ENCODE measurements around the gene DLX1. TPM values are rescaled to one million over a fixed set of nuclear protein-coding genes. Genes with fewer than 3 reads are reported as not detected.
A peak's percentile ranks its signal among the peaks of the same experiment; 100 is the strongest.

Gene DLX1
- polyA plus RNA-seq, 3 donors, result 0.05 TPM; not detected in 2

DNA sequence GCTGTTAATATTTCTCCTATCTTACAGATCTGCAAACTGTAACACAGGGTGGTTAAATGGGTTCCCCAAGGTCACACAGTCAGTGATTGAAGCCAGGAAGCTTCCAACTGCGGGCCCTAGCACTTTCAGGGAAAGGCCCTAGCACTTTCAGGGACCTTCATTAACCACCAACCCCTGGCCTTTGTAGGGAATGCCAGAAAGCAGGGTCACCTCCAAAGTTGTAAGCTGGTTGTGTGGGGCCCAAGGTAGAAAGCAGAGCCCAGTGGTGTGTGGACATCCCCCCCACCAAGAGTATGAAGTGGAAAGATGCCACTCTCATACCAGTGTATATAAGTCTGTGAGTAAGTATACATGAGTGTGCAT is 13.0 kb downstream of the DLX1 start:
- H3K27ac ChIP-seq (ENCODE audit: low read depth in 1 of 2, low read length in 2 of 2), result no peak overlapping the region
- TF ChIP-seq CTCF (IDR thresholded peaks at IDR 0.05), result no peak
- WGBS (ENCODE audit: insufficient coverage), result no CpG with 5 or more reads among the region's 1 CpG
- Mint-ChIP-seq H3K27ac (peak overlapping the region in 1 of 7 donors; percentile 40), H3K4me1 (peaks cover 74% of the 10 kb centered on the region), H3K4me3 (peak overlapping the region; percentile 64 to 93), H3K36me3 (peaks cover 14 to 23% of the 10 kb centered on the region in 2 donors), H3K9me3 (peaks cover 0 to 48% (median 27%) of the 10 kb centered on the region in 7 donors), H3K27me3 (ENCODE audit: low read depth in 3 of 3) (peaks cover 88 to 99% (median 95%) of the 10 kb centered on the region in 3 donors)
- H3K4me3 ChIP-seq (replicated peaks in 1 of 3; ENCODE audit: low read depth in 2 of 3, low read length in 3 of 3), result no peak overlapping the region
- no peaks in the 10 kb centered on the region for H3K79me2 ChIP-seq (ENCODE audit: insufficient read depth, low read length)
- H3K9me3 ChIP-seq (replicated peaks in 1 of 2; ENCODE audit: control insufficient read depth in 1 of 2, insufficient read depth in 1 of 2, low read length in 2 of 2), result peaks cover 3 to 42% of the 10 kb centered on the region in 2 donors
- peaks cover 81 to 91% of the 10 kb centered on the region in 2 donors for H3K4me1 ChIP-seq (ENCODE audit: control insufficient read depth in 1 of 2, insufficient read depth in 2 of 2, low read length in 2 of 2)
- DNase-seq, result no peak
- no peak overlapping the region for H3K4me2 ChIP-seq (replicated peaks; ENCODE audit: extremely low read depth, low read length, poor library complexity, severe bottlenecking)
- H2AFZ ChIP-seq (ENCODE audit: insufficient read depth, low read depth, low read length, poor library complexity, severe bottlenecking), result no peak overlapping the region
- intact Hi-C loops (cut with micrococcal nuclease), result no loop called here
- peaks cover 82 to 96% of the 10 kb centered on the region in 2 donors for H3K27me3 ChIP-seq (ENCODE audit: control insufficient read depth in 2 of 2, insufficient read depth in 2 of 2, low read length in 2 of 2)
- no peaks in the 10 kb centered on the region for H3K36me3 ChIP-seq (replicated peaks in 1 of 2; ENCODE audit: control insufficient read depth in 1 of 2, insufficient read depth in 2 of 2, low read length in 2 of 2)
- H3K9ac ChIP-seq (ENCODE audit: insufficient read depth, low read length, poor library complexity, severe bottlenecking), result no peak overlapping the region
- peaks cover 19% of the 10 kb centered on the region for H4K20me1 ChIP-seq (ENCODE audit: insufficient read depth, low read length)

GRCh38 chr2:172098650-172099471 is 13.6 kb downstream of the DLX1 start:
- Histone ChIP-seq H3K4me1 (ENCODE audit: control insufficient read depth in 1 of 2, insufficient read depth in 2 of 2, low read length in 2 of 2) (peaks cover 84 to 91% of the 10 kb centered on the region in 2 donors), H3K79me2 (ENCODE audit: insufficient read depth, low read length) (no peaks in the 10 kb centered on the region), H4K20me1 (ENCODE audit: insufficient read depth, low read length) (peaks cover 19% of the 10 kb centered on the region), H3K27ac (ENCODE audit: low read depth in 1 of 2, low read length in 2 of 2) (no peak overlapping the region), H3K4me2 (replicated peaks; ENCODE audit: extremely low read depth, low read length, poor library complexity, severe bottlenecking) (peak overlapping the region; percentile 54), H3K9me3 (replicated peaks in 1 of 2; ENCODE audit: control insufficient read depth in 1 of 2, insufficient read depth in 1 of 2, low read length in 2 of 2) (peaks cover 3 to 42% of the 10 kb centered on the region in 2 donors), H3K27me3 (ENCODE audit: control insufficient read depth in 2 of 2, insufficient read depth in 2 of 2, low read length in 2 of 2) (peaks cover 76 to 96% of the 10 kb centered on the region in 2 donors), H3K4me3 (replicated peaks in 1 of 3; ENCODE audit: low read depth in 2 of 3, low read length in 3 of 3) (peak overlapping the region in 1 of 3 experiments; percentile 48), H3K36me3 (replicated peaks in 1 of 2; ENCODE audit: control insufficient read depth in 1 of 2, insufficient read depth in 2 of 2, low read length in 2 of 2) (no peaks in the 10 kb centered on the region), H2AFZ (ENCODE audit: insufficient read depth, low read depth, low read length, poor library complexity, severe bottlenecking) (no peak overlapping the region), H3K9ac (ENCODE audit: insufficient read depth, low read length, poor library complexity, severe bottlenecking) (no peak overlapping the region)
- peak in 2 of 3 donors; percentile 75 to 88 for DNase-seq
- intact Hi-C loops (cut with micrococcal nuclease), result no loop called here
- peak overlapping the region; percentile 64 to 93 for H3K4me3 Mint-ChIP-seq
- 4% methylated on average over 57 of the region's 61 CpGs for WGBS (ENCODE audit: insufficient coverage)
- peaks cover 12 to 21% of the 10 kb centered on the region in 2 donors for H3K36me3 Mint-ChIP-seq
- H3K9me3 Mint-ChIP-seq, result peaks cover 0 to 46% (median 29%) of the 10 kb centered on the region in 7 donors
- peaks cover 74% of the 10 kb centered on the region for H3K4me1 Mint-ChIP-seq
- H3K27ac Mint-ChIP-seq, result peak overlapping the region in 2 of 7 donors; percentile 26 to 40
- peaks cover 87 to 99% (median 95%) of the 10 kb centered on the region in 3 donors for H3K27me3 Mint-ChIP-seq (ENCODE audit: low read depth in 3 of 3)
- no peak for TF ChIP-seq CTCF (IDR thresholded peaks at IDR 0.05)
